T-helper 9 cell (primary cell): Measurements from ENCODE around the gene RPL27.
A peak's percentile ranks its signal among the peaks of the same experiment; 100 is the strongest.

ENCODE experiments used
- DNase-seq: peaks from one replicate; pipeline ENCODE4 v3.0.0-alpha.2; 2020

The RPL27 gene

DNA sequence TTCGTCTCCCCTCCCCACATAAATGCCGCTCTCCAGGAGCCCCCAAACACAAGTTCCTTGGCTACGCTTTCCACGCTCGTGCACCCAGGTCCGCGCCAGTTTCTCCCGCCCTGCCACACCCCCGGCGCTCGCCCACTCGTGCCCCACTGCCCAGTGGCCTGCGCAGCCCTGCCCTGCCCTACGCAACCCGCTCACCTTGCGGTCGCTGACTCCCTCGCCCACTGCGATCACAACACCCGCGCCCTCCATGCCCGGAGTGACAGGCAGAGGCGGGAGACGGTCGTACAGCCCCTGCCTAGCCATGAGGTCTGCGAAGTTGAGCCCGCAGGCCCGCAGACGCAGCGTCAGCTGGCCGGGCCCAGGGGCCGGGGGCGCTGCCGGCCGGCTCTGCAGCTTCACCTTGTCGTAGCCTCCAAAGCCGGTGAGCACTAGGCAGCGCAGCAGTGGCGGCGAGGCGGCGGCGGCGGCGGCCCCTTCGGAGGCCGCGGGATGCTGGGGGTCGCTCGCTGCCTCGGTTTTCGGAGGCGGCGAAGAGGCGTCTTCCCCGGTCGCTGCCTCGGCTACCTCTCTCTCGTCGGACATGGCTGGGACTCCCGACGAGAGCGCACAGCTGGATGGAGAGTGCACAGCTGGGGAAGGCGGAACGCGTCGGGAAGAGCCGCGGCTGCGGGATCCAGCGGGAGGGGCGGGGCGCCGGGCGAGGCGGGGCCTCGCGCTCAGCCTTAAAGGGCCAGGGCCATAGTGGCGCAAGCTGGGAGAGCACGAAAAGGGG lies 23.7 kb downstream of the RPL27 start, which contains the start of gene VAT1:
TSS of gene VAT1 (minus strand) at position 645 of the 772 bp plus-strand sequence. CDS start at position 582, 63 bp downstream.
- DNase-seq, result peak; percentile 61

DNA sequence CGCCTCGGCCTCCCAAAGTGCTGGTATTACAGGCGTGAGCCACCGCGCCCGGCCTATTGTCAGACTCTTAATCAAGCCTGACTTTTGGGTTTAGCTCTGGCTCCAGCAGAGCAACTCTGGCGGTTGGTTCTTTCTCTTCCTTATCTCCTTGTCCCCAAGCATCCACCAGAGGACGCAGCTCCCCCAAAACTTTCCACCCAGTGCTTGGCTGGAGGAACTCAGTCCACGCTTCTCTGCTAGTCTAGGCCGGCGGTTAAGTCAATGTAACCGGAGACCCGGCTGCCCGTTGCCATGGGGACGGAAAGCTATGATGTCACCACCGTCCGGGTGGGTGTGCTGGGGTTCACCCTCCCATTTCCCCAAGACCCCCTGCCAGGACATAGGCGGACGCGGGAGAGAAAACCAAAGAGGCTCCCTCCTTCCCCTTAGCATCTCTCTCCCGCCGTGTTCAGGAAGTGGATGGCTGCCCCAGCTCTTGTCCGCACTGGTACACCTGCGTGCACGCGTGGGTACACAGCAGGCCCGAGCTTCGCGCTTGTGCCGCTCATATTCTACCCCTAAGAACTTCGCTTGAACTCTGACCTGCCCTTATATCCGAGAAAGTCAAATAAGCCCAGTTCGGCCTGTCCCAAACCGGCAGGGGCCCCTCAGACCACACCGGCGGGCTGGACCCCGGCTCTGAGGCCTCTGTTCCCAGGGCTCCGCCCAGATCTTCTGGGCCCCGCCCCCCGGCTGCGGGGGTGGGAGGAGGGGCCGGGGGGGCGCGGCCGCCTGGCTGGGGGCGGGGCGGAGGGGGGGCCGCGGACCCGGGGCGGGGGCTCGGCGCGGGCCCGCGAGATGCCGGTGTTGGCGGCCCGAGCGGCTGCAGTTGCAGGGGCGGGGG lies 26.4 kb downstream of the RPL27 start, which contains the start of gene RND2:
TSS of gene RND2 (plus strand) at position 825 of the 883 bp plus-strand sequence. CDS start 117 bp downstream, outside the sequence.
- peak; percentile 73 for DNase-seq

- no peak for DNase-seq
Measured at GRCh38 chr17:43025290-43025657, 27.1 kb downstream of the RPL27 start.

DNA sequence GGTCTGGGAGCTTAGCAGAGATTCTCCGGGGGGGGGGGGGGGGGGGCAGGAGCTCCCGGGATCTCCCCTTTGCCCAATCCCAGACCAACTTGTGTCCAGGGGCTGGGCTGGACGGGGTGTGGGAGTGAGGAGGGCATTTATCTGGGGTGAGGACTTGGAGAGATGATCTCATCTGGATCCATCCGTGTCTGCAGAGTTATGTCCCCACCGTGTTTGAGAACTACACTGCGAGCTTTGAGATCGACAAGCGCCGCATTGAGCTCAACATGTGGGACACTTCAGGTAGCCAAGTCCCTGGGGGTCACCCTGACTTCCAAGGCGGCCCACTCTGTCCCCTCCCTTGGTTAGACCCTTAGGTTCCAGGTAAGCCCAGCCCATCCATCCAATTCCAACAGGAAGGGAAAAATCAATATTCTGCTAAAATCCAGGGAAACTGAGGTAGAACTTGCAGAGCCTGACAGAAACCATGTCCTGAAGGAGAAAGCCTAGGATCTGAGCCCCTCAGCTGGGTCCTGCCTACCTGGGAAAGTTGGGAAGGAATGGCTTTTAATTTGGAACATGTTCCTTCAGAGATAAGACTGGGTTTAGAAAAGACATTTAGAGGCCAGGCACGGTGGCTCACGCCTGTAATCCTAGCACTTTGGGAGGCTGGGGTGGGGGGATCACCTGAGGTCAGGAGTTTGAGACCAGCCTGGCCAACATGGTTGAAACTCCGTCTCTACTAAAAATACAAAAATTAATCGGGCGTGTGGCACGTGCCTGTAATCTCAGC lies 27.7 kb downstream of the RPL27 start:
- DNase-seq, result no peak

DNA sequence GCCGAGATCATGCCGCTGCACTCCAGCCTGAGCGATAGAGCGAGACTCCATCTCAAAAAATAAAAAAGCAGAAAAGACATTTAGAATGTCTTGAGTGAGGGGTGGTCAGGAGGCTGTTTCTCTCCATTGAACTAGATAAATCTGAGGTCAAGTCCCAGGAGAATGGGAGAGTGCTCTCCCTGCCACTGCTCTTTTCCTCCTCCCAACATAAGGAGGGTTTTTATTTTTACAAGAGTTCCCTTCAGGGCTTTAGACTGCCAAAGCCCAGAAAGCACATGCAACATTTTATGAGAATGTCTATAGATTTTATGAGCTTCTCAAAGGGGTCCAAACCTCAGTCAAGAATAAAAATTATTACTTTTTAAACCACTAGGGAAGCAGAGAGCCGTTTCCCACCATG lies 28.4 kb downstream of the RPL27 start:
- no peak for DNase-seq

DNA sequence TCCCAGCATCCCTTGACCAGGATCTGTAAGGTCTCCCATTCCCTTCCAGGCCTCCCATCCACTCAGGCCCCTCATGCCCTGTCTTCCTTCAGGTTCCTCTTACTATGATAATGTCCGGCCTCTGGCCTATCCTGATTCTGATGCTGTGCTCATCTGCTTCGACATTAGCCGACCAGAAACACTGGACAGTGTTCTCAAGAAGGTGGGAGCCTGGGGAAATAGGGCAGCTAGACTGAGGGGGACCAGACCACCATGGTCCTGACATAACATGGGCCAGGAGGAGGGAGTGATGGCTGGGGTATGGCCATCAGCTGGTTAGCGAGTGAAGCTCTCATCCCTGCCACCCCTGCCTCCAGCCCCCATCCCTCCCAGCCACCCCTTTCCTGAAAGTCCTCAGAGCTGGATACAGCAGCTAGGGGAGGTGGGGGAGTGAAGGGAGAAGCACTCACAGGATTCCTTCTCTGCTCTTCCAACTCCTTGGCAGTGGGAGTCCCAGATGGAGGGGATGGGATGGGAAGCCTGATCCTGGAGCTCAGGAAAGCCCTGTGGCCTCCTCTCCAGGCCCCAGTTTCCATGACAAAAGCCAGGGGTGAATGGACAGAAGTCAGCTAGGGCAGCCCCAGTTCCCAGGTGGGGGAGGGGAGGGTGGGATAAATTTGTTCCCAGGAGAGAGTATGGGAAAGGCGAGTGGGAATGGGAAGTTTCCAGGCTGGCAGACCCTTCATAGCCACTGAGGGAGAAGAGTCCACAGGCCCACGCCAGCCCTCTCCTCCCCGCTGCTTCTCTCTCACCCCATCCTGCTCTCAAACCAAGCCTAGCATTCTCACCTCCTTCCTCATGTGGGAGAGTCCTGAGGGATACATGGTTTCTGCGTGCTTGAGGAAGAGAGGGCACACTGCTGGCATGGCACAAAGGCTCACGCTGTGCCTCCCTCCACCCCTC lies 29.1 kb downstream of the RPL27 start:
- no peak for DNase-seq

GRCh38 chr17:43028221-43028861 lies 30.1 kb downstream of the RPL27 start:
- no peak for DNase-seq

DNA sequence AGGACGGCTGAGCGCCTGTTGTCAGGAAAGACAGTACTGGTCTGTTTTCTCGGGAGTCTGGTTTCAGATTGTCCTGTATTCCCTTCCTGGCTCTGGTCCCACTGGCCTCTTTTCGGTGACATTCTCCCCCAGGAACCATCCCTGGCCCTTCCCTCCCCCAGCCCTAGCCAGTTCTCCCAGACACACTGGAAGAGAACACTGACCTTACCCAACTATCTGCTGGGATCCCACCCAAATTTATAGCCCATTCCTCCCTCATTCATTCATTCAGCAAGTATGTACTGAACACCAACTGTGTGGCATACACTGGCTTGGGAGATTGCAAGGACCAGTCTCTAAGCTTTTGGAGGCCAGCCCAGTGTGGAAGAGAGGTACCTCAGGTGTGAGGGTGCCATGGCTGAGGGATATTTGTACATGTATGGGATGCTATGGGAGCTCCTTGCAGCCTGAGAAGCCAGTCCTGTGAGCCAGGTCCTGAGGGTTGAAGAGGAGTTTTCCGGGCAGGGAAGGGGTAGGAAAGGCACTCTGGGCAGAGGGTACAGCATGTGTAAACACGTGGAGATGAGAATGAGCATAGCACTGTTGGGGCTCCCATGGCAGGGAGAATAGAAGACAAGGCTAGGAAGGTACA lies 32.0 kb downstream of the RPL27 start:
- DNase-seq, result no peak

- no peak for DNase-seq
Measured at GRCh38 chr17:43031666-43032065, 33.4 kb downstream of the RPL27 start.

- DNase-seq, result no peak
Measured at GRCh38 chr17:43033948-43034881, 36.0 kb downstream of the RPL27 start.

DNA sequence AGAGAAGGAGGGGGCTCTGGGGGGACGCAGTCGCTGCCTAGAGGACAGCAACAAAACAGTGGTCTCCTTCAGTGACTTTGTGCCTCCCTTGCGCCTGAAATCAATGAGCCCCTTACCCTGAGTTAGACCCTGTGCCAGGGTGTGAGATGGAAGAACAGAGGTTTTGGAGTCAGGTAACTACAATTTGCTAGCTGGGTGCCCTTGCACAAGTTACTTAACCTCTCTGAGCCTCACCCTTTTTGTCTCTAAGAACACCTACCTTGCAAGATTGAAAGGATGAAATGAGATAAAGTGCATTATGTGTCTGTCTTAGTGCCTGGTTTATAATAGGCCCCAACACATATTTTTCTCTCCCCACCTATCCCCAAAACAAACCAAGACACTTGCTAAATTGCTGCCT lies 36.7 kb downstream of the RPL27 start:
- no peak for DNase-seq

- no peak for DNase-seq
Measured at GRCh38 chr17:43039646-43040045, 41.4 kb downstream of the RPL27 start.

GRCh38 chr17:43040655-43041054 lies 42.4 kb downstream of the RPL27 start:
- no peak for DNase-seq

GRCh38 chr17:43042025-43042628 lies 43.9 kb downstream of the RPL27 start:
- no peak for DNase-seq

DNA sequence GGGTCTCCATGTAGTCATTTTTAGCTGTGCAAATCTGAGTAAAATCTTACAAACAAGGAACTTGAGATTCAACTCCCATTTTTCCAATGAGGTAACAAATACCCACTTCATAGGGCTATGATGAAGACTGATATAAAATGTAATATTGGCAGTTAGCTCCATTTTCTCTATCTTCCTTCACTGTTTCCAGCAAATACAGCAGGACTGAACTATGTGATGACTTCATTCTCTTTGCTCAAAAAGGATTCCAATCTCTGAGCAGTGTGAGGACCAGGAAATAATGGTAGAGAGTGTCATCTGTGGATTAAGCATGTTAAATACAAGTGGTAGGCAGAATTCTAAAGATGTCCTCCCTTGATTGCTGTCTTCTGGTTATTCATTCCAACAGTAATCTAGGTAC lies 45.1 kb downstream of the RPL27 start:
- DNase-seq, result no peak

DNA sequence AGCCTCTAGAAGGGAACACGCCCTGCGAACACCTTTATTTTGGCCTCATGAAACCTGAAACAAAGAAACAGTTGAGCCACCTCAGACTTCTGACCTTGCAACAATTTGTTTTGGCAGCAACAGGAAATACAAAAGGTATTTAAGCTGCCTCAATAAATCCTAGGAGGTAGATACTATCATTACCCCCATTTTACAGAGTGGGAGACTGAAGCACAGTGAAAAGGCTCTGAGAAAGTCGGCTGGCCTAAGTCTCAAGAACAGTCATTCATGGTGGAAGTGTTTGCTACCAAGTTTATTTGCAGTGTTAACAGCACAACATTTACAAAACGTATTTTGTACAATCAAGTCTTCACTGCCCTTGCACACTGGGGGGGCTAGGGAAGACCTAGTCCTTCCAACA lies 45.8 kb downstream of the RPL27 start:
- DNase-seq, result no peak

DNA sequence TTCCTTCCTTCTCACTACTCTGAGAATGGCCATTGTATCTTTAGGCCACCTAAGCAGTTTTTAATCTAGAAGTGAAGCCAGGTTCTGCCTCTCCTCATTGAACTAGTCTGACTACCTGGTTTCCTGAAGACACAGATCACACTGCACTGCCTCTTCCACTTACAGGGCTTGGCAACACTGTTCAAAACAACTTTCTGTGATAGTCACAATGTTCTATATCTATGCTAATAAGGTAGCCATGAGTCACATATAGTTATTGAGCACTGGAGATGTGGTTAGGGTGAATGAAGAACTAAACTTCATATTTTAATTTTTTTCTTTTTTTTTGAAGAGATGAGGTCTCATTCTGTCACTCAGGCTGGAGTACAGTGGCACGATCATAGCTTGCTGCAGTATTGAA lies 53.8 kb downstream of the RPL27 start:
- DNase-seq, result no peak
